Mucosa of gallbladder (tissue), 1 donor: ENCODE measurements around the gene LIF. TPM values are rescaled to one million over a fixed set of nuclear protein-coding genes. Genes with fewer than 3 reads are reported as not detected.

Experiments
- DNase-seq: peaks from one replicate; pipeline ENCODE4 v3.0.0-alpha.2; 2020; ENCODE audit warnings: low spot score
- total RNA-seq: library from RNA; stranded (reverse); gene quantifications from one replicate; pipeline ENCODE4 v1.2.1, GENCODE V29; 2021
- donor health status: DM: no; HTN: no; CAD: no.

Gene LIF
- total RNA-seq, 1 donor from 2014 or later: 17.8 TPM

- no peak for DNase-seq
Measured at GRCh38 chr22:30284666-30285065, 38.1 kb upstream of the LIF start.

GRCh38 chr22:30284172-30284571 is 37.6 kb upstream of the LIF start:
- no peak for DNase-seq

- DNase-seq: no peak
Measured at GRCh38 chr22:30283342-30283741, 36.8 kb upstream of the LIF start.

GRCh38 chr22:30282616-30283046 is 36.1 kb upstream of the LIF start:
- no peak for DNase-seq

- DNase-seq: no peak
Measured at GRCh38 chr22:30280505-30280904, 33.9 kb upstream of the LIF start.

- no peak for DNase-seq
Measured at GRCh38 chr22:30279932-30280331, 33.4 kb upstream of the LIF start.

- DNase-seq: no peak
Measured at GRCh38 chr22:30279046-30279788, 32.7 kb upstream of the LIF start.

- no peak for DNase-seq
Measured at GRCh38 chr22:30277547-30278344, 31.2 kb upstream of the LIF start.

- DNase-seq: no peak
Measured at GRCh38 chr22:30276039-30276438, 29.5 kb upstream of the LIF start.

- no peak for DNase-seq
Measured at GRCh38 chr22:30275625-30276024, 29.1 kb upstream of the LIF start.

- DNase-seq: no peak
Measured at GRCh38 chr22:30274437-30274812, 27.9 kb upstream of the LIF start.

- no peak for DNase-seq
Measured at GRCh38 chr22:30273711-30274436, 27.3 kb upstream of the LIF start.

GRCh38 chr22:30272781-30273601 is 26.4 kb upstream of the LIF start:
- DNase-seq: no peak

- peak; percentile 74 for DNase-seq
Measured at GRCh38 chr22:30270832-30271231, 24.3 kb upstream of the LIF start.

GRCh38 chr22:30268331-30268730 is 21.8 kb upstream of the LIF start:
- DNase-seq: no peak

GRCh38 chr22:30267382-30268302 is 21.1 kb upstream of the LIF start:
- DNase-seq: no peak

- peak; percentile 63 for DNase-seq
Measured at GRCh38 chr22:30266445-30267381, 20.2 kb upstream of the LIF start, which contains the start of gene OSM. Gene OSM, minus strand, starts transcription at chr22:30266851. Its CDS starts 52 bp downstream, at chr22:30266799.

- DNase-seq: peak; percentile 67
Measured at GRCh38 chr22:30265823-30266444, 19.4 kb upstream of the LIF start.
